Measurements from ENCODE around the gene PIK3R2.

The PIK3R2 gene

DNA sequence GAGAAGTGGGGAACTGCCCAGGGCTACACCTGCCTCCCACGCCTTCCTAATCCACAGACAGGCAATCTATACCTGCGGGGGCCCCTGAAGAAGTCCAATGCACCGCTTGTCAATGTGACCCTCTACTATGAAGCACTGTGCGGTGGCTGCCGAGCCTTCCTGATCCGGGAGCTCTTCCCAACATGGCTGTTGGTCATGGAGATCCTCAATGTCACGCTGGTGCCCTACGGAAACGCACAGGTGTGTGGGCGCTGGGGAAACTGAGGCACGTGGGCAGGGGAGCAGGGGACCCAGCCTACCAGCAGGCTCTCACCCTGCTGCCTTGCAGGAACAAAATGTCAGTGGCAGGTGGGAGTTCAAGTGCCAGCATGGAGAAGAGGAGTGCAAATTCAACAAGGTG, 22.0 kb downstream of the PIK3R2 start:
- DNase-seq, result no peak

- no peak for DNase-seq
Measured at GRCh38 chr19:18176367-18177310, 23.7 kb downstream of the PIK3R2 start.

DNA sequence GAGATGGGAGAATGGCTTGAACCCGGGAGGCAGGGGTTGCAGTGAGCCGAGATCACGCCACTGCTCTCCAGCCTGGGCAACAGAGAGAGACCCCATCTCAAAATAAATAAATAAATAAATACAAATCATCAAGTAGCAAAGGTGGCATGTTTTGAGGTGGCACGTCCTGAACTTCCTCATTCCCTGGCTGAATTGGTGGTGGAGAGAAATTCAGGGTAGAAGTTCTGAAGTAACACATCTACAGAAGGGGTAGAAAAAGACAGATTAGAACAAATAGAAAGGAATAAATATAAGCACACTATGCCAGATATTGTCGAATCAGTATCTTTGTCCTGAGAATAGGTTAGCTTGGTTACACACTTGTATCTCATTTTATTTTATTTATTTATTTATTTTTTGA, 27.0 kb downstream of the PIK3R2 start:
- DNase-seq, result no peak

DNA sequence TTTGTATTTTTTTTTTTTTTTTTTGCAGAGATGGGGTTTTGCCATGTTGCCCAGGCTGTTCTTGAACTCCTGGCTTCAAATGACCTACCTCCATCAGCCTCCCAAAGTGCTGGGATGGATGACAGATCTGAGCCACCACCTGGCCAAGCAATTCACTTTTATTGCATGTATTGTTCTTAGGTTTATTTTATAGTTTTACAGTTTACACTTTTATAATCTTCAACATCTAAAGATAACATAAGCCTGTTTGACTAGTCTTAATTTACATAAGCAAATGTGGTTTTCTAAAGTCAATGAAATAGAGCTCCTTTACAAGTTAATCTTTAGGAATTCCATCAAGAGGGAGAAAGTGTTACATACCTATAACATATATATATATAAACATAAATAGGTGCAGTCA, 30.6 kb downstream of the PIK3R2 start:
- no peak for DNase-seq

DNA sequence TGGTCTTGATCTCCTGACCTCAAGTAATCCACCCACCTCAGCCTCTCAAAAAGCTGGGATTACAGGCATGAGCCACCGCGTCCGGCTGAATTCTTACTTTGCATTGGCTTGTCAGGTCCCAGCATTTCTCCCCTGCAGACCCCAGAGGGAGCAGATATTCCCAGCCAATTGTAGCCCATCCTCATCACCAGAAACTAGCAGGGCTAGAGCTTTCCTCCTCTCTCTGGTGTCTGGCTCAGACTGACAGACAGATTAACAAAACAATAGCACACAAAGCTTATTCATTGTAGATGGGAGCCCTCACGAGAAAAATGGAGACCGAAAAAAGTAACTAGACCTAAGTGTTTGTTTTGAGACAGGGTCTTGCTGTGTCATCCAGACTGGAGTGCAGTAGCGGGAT, 32.6 kb downstream of the PIK3R2 start:
- DNase-seq, result no peak

- DNase-seq, result no peak
Measured at GRCh38 chr19:18190278-18190677, 37.3 kb downstream of the PIK3R2 start.

GRCh38 chr19:18191640-18192062, 38.7 kb downstream of the PIK3R2 start:
- no peak for DNase-seq

- DNase-seq, result peak; percentile 100
Measured at GRCh38 chr19:18192673-18193387, 39.9 kb downstream of the PIK3R2 start, which contains the start of gene MPV17L2. TSS of gene MPV17L2 (plus strand) at chr19:18193218. CDS start at chr19:18193282, 64 bp downstream.

- no peak for DNase-seq
Measured at GRCh38 chr19:18193388-18194180, 40.6 kb downstream of the PIK3R2 start.

GRCh38 chr19:18194181-18194530, 41.2 kb downstream of the PIK3R2 start:
- DNase-seq, result no peak

- peak; percentile 44 for DNase-seq
Measured at GRCh38 chr19:18194554-18195238, 41.7 kb downstream of the PIK3R2 start.

DNA sequence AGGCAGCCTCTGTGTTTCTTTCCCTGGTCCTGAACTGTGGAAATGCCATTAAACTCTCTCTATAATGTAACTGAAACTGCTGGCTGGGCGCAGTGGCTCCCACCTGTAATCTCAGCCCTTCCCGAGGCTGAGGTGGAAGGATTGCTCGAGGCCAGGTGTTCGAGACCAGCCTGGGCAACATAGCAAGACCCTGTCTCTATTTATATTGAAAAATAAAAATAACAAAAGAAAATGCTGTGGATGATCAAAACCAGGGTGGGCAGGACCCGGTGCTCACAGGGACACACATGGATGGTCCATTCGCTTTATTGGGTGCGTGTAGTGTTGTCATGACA, 43.5 kb downstream of the PIK3R2 start:
- DNase-seq, result no peak

- DNase-seq, result no peak
Measured at GRCh38 chr19:18197306-18197705, 44.3 kb downstream of the PIK3R2 start.

DNA sequence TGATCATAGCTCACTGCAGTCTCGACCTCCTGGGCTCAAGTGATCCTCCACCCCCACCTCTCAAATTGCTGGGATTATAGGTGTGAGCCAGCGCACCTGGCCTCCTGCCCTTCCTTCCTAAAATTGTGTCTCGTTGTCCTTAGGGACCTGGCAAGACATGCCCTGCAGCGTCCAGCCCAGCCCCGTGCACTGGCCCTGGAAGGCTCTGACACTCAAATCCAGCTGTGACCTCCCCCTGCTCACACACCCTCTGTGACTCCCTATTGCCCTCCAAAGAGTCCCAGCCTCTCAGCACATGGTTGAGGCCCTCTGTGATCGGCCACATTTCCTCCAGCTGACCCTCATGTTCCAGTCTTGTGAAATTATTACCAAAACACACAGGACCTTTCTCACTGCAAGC, 45.0 kb downstream of the PIK3R2 start:
- DNase-seq, result no peak

GRCh38 chr19:18198374-18198773, 45.4 kb downstream of the PIK3R2 start:
- DNase-seq, result no peak

DNA sequence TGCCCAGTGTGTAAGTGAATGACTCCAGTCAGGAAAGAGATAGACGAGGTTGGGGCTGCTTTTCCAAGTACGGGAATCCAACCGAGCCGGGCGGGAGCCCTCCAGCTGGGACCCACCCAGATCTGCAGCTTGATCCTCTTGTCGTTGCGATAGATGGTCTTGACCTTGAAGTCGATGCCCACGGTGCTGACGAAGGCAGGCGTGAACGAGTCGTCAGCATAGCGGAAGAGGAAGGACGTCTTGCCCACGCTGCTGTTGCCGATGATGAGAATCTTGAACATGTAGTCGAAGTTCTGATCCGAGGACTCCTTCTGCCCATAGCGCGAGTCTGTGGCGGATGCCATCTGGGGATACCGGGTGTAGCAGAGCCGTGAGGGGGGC, 49.4 kb downstream of the PIK3R2 start:
- no peak for DNase-seq

- peak; percentile 36 for DNase-seq
Measured at GRCh38 chr19:18202778-18203407, 49.9 kb downstream of the PIK3R2 start.

GRCh38 chr19:18203408-18203862, 50.5 kb downstream of the PIK3R2 start:
- DNase-seq, result peak; percentile 61

DNA sequence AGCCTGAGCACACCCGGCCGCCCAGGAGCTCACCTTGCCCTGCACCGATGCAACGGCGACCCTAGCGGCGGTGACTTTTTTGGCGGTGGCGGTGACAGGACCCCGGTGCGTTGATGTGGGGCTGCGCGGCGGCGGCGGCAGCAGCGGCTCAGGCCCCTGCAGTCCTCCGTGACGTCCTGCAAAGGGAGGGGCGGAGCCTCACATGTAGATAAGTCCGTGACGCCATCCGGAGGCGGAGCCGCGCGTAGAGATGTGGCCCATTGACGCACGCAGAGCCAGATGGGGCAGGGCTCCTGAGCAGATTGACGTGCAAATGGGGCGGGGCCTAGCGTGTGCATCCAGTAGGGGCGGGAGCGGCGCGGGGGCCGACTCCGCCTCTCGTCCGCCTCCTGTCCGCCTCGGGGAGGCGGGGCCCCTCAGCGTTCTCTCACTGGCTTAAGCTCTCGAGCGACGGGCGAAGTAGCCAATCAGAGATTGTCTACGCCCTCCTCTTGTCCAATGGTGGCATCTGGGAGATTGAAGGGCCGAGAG, 51.0 kb downstream of the PIK3R2 start, which contains the start of gene RAB3A:
Gene RAB3A, minus strand, starts transcription at position 180 of the 531 bp plus-strand sequence. CDS start 1,302 bp downstream, outside the sequence.
- DNase-seq, result peak; percentile 100

GRCh38 chr19:18204394-18205199, 51.6 kb downstream of the PIK3R2 start:
- no peak for DNase-seq
